ENCODE measurements around the gene PILRA. TPM values are rescaled to one million over a fixed set of nuclear protein-coding genes. Genes with fewer than 3 reads are reported as not detected.

PILRA gene
- total RNA-seq, 1 experiment from 2014 or later: 3.2 TPM

GRCh38 chr7:100430493-100431285 is 57.4 kb downstream of the PILRA start:
- DNase-seq: no peak
- no peak for TF ChIP-seq CTCF (conservative IDR thresholded peaks at IDR 0.05)
- no peaks in the 10 kb centered on the region for H3K27me3 ChIP-seq (ENCODE audit: insufficient read depth, low read length)
- no peak overlapping the region for H2AFZ ChIP-seq (ENCODE audit: low read length)
- H3K27ac ChIP-seq (ENCODE audit: insufficient read length, low read depth, low read length): no peak overlapping the region
- no peak overlapping the region for H2AK5ac ChIP-seq (ENCODE audit: insufficient read length, low read length)
- H3K79me2 ChIP-seq (ENCODE audit: insufficient read depth, low read length): no peaks in the 10 kb centered on the region; the same call in 1 of the 2 replicates
- no CpG with 5 or more reads among the region's 31 CpGs for WGBS (ENCODE audit: extremely low coverage, insufficient read length, low lambda C conversion rate)
- peaks cover 3% of the 10 kb centered on the region for H3K79me1 ChIP-seq (ENCODE audit: insufficient read depth, low read depth, low read length, poor library complexity, severe bottlenecking)
- no peak overlapping the region for H2BK15ac ChIP-seq (ENCODE audit: low read depth, low read length)
- H2BK120ac ChIP-seq (ENCODE audit: low read depth, low read length, poor library complexity, severe bottlenecking): no peak overlapping the region
- H3T11ph ChIP-seq (ENCODE audit: low read length): no peak overlapping the region
- Mint-ChIP-seq H3K36me3 (ENCODE audit: insufficient read depth in 1 of 3, low read depth in 3 of 3) (peaks cover 37 to 51% (median 40%) of the 10 kb centered on the region in 3 experiments), H3K9me3 (peaks cover 4 to 14% of the 10 kb centered on the region in 2 experiments; a peak in 3 of 5 replicates), H3K27ac (peak overlapping the region; percentile 74 to 96 (median 95); a peak in 6 of 7 replicates), H3K4me3 (peak overlapping the region; percentile 86 to 95), H3K4me1 (peaks cover 45 to 46% of the 10 kb centered on the region in 2 experiments), H3K27me3 (ENCODE audit: low read depth) (peaks cover 24% of the 10 kb centered on the region)
- peak overlapping the region; percentile 71 for H3K4me2 ChIP-seq (ENCODE audit: insufficient read depth, insufficient read length, low read length)
- no peak overlapping the region for H4K8ac ChIP-seq (replicated peaks; ENCODE audit: insufficient read length, low read depth, low read length)
- no peak overlapping the region for H3K14ac ChIP-seq (ENCODE audit: insufficient read depth, low read length)
- no peak overlapping the region for H4K5ac ChIP-seq (ENCODE audit: insufficient read length, low read depth, low read length)
- H3K9me3 ChIP-seq (ENCODE audit: control insufficient read depth, low read depth, low read length): no peaks in the 10 kb centered on the region
- no peak overlapping the region for H3K4ac ChIP-seq (ENCODE audit: low read depth, low read length)
- H3K23ac ChIP-seq (ENCODE audit: insufficient read length, low read depth, low read length): no peak overlapping the region
- H3K23me2 ChIP-seq (ENCODE audit: insufficient read length, low read depth, low read length, poor library complexity, severe bottlenecking): peaks cover 11% of the 10 kb centered on the region
- H3K18ac ChIP-seq (ENCODE audit: insufficient read length, low read depth, low read length): no peak overlapping the region
- no peak overlapping the region for H2BK5ac ChIP-seq (ENCODE audit: insufficient read length, low read length)
- H4K91ac ChIP-seq (ENCODE audit: insufficient read length, low read depth, low read length): no peak overlapping the region
- no peak overlapping the region for H2BK12ac ChIP-seq (ENCODE audit: insufficient read length, low read depth, low read length)
- H3K4me1 ChIP-seq (ENCODE audit: insufficient read depth, low read length): no peaks in the 10 kb centered on the region
- H2BK20ac ChIP-seq (ENCODE audit: low read depth, low read length, poor library complexity, severe bottlenecking): no peak overlapping the region
- H4K20me1 ChIP-seq (ENCODE audit: control insufficient read depth, insufficient read depth, insufficient read length): no peaks in the 10 kb centered on the region
- H3K56ac ChIP-seq (ENCODE audit: insufficient read length, low read depth, low read length): no peak overlapping the region
- H3K9ac ChIP-seq (ENCODE audit: extremely low read depth, insufficient read length, low read length): peak overlapping the region; percentile 66

Measured in H9 (cell line).